Spleen (tissue), 7 donors: ENCODE results near the gene MCC.

Experiments used
- POLR2A ChIP-seq, 3 donors: fragments of 450-650 bp; IDR thresholded peaks; one replicate each; pipeline ENCODE4 v1.5.1; 2017; ENCODE audit warnings: antibody characterized with exemption in 3 of 3, mild to moderate bottlenecking in 1 of 3
- POLR2AphosphoS5 ChIP-seq, 3 donors: sonication (generic); formaldehyde crosslinking; IDR thresholded peaks; one replicate each; pipeline ENCODE4 v1.5.1; 2017; ENCODE audit warnings: antibody characterized with exemption in 3 of 3
- TF ChIP-seq, protein P1 (sequence below), 11 experiments: fragments of 200-600 bp in 7 of 11; fragments of 450-650 bp in 4 of 11; sonication (generic) in 4 of 11; IDR thresholded peaks in 8 of 11; conservative IDR thresholded peaks in 3 of 11; 1 replicate in 7 of 11; 2 replicates in 4 of 11; pipeline versions ENCODE4 v1.4.0 to v1.8.0; 2016 to 2021; ENCODE audit warnings: antibody characterized with exemption in 11 of 11, inconsistent platforms in 4 of 11, mild to moderate bottlenecking in 1 of 11
- donor health status: DM: no; HTN: no; CAD: no; lungs with moderate emphysema.
- donor health status: DM: no; HTN: no; CAD: no.
- donor health status: DM: no; HTN: no; CAD: no.

- TF ChIP-seq POLR2A (IDR thresholded peaks at IDR 0.05) = no peak
- TF ChIP-seq, protein P1, sequence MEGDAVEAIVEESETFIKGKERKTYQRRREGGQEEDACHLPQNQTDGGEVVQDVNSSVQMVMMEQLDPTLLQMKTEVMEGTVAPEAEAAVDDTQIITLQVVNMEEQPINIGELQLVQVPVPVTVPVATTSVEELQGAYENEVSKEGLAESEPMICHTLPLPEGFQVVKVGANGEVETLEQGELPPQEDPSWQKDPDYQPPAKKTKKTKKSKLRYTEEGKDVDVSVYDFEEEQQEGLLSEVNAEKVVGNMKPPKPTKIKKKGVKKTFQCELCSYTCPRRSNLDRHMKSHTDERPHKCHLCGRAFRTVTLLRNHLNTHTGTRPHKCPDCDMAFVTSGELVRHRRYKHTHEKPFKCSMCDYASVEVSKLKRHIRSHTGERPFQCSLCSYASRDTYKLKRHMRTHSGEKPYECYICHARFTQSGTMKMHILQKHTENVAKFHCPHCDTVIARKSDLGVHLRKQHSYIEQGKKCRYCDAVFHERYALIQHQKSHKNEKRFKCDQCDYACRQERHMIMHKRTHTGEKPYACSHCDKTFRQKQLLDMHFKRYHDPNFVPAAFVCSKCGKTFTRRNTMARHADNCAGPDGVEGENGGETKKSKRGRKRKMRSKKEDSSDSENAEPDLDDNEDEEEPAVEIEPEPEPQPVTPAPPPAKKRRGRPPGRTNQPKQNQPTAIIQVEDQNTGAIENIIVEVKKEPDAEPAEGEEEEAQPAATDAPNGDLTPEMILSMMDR (IDR thresholded peaks at IDR 0.05 in 8 of 11, conservative IDR thresholded peaks at IDR 0.05 in 3 of 11) = no peak
- TF ChIP-seq POLR2AphosphoS5 (IDR thresholded peaks at IDR 0.05) = no peak
Measured at GRCh38 chr5:113371721-113372196, 116.5 kb downstream of the MCC start.
